ENCODE measurements around the gene SLC17A4. TPM values are rescaled to one million over a fixed set of nuclear protein-coding genes. Genes with fewer than 3 reads are reported as not detected.

The SLC17A4 gene
- total RNA-seq, 4 donors from 2014 or later, result 7.4 to 92.9 (median 70.2) TPM

- Histone ChIP-seq H3K36me3 (no peaks in the 10 kb centered on the region), H3K27ac (peak overlapping the region in 3 of 4 donors; percentile 52 to 70 (median 56))
- DNase-seq, result peak in 1 of 3 donors; percentile 59
Measured at GRCh38 chr6:25750906-25751305, 3.6 kb upstream of the SLC17A4 start.

GRCh38 chr6:25753079-25753478, 1.5 kb upstream of the SLC17A4 start:
- H3K4me3 ChIP-seq, result no peak overlapping the region
- H3K27me3 ChIP-seq, result no peaks in the 10 kb centered on the region
- DNase-seq, result peak in 1 of 3 donors; percentile 53
- no peaks in the 10 kb centered on the region for H3K36me3 ChIP-seq
- peaks cover 0 to 20% (median 4%) of the 10 kb centered on the region in 4 donors for H3K4me1 ChIP-seq
- no peak overlapping the region for H3K27ac ChIP-seq
- TF ChIP-seq CTCF (IDR thresholded peaks at IDR 0.05) (no peak), POLR2A (IDR thresholded peaks at IDR 0.05) (no peak)
- no peaks in the 10 kb centered on the region for H3K9me3 ChIP-seq

More at GRCh38 chr6:25750906-25751305, 3.6 kb upstream of the SLC17A4 start:
- TF ChIP-seq POLR2A (IDR thresholded peaks at IDR 0.05), result no peak
- TF ChIP-seq CTCF (IDR thresholded peaks at IDR 0.05), result no peak
- Histone ChIP-seq H3K9me3 (no peaks in the 10 kb centered on the region), H3K4me3 (no peak overlapping the region), H3K4me1 (peaks cover 0 to 20% (median 4%) of the 10 kb centered on the region in 4 donors), H3K27me3 (no peaks in the 10 kb centered on the region)

- no peaks in the 10 kb centered on the region for H3K36me3 ChIP-seq
- DNase-seq, result no peak
- H3K9me3 ChIP-seq, result no peaks in the 10 kb centered on the region
- H3K4me3 ChIP-seq, result peak overlapping the region in 3 of 4 donors; percentile 9 to 47 (median 44)
- H3K27me3 ChIP-seq, result no peaks in the 10 kb centered on the region
- TF ChIP-seq POLR2A (IDR thresholded peaks at IDR 0.05), result no peak
- peak overlapping the region in 3 of 4 donors; percentile 42 to 59 (median 48) for H3K27ac ChIP-seq
- H3K4me1 ChIP-seq, result peaks cover 0 to 12% (median 0%) of the 10 kb centered on the region in 4 donors
Measured at GRCh38 chr6:25755483-25755882, 941 bp downstream of the SLC17A4 start.

GRCh38 chr6:25756382-25757363, 2.1 kb downstream of the SLC17A4 start:
- Histone ChIP-seq H3K4me3 (peak overlapping the region in 2 of 4 donors; percentile 44 to 47), H3K36me3 (no peaks in the 10 kb centered on the region), H3K4me1 (peaks cover 0 to 12% (median 0%) of the 10 kb centered on the region in 4 donors), H3K27ac (peak overlapping the region in 1 of 4 donors; percentile 59), H3K27me3 (no peaks in the 10 kb centered on the region), H3K9me3 (no peaks in the 10 kb centered on the region)
- TF ChIP-seq POLR2A (IDR thresholded peaks at IDR 0.05), result no peak
- no peak for DNase-seq

- Histone ChIP-seq H3K9me3 (no peaks in the 10 kb centered on the region), H3K27ac (peak overlapping the region in 1 of 4 donors; percentile 19), H3K4me1 (peaks cover 0 to 12% (median 0%) of the 10 kb centered on the region in 4 donors), H3K36me3 (peaks cover 0 to 4% (median 0%) of the 10 kb centered on the region in 3 donors), H3K4me3 (peak overlapping the region in 1 of 4 donors; percentile 47), H3K27me3 (no peaks in the 10 kb centered on the region)
- no peak for TF ChIP-seq CTCF (IDR thresholded peaks at IDR 0.05)
- TF ChIP-seq POLR2A (IDR thresholded peaks at IDR 0.05), result no peak
- DNase-seq, result peak in 1 of 3 donors; percentile 49
Measured at GRCh38 chr6:25757936-25758642, 3.5 kb downstream of the SLC17A4 start.

GRCh38 chr6:25764611-25765010, 10.1 kb downstream of the SLC17A4 start:
- no peak for TF ChIP-seq POLR2A (IDR thresholded peaks at IDR 0.05)
- no peak for TF ChIP-seq CTCF (IDR thresholded peaks at IDR 0.05)
- Histone ChIP-seq H3K27ac (no peak overlapping the region), H3K36me3 (peaks cover 0 to 10% (median 0%) of the 10 kb centered on the region in 3 donors), H3K27me3 (no peaks in the 10 kb centered on the region), H3K4me3 (no peak overlapping the region), H3K4me1 (no peaks in the 10 kb centered on the region), H3K9me3 (no peaks in the 10 kb centered on the region)
- DNase-seq, result no peak

Data from Peyer's patch (tissue), 4 donors.